NCI-H2107 treated with DMSO at 0.1 percent for 48 hours (cell line): Measurements from ENCODE around the gene GPR17.

Experiments used
- DNase-seq: peaks from one replicate; lab custom pipeline; 2025; ENCODE audit not compliant: unreplicated experiment; lab: John Stamatoyannopoulos, UW

GPR17 gene

DNA sequence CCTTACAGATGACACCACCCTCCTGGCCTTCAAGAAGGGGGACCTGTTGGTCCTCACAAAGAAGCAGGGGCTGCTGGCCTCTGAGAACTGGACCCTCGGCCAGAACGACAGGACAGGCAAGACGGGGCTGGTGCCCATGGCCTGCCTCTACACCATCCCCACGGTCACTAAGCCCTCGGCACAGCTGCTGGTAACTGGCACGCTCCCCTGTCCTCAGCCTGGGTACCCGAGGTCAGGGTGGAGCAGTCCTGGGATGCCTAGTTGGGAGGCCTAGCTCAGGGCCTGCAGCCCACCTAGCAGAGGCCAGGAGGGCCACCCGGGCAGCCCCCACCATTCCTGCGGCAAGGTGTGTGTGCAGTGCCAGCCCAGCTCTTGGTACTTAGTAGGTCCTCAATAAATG is 16.3 kb upstream of the GPR17 start:
- DNase-seq = no peak

DNA sequence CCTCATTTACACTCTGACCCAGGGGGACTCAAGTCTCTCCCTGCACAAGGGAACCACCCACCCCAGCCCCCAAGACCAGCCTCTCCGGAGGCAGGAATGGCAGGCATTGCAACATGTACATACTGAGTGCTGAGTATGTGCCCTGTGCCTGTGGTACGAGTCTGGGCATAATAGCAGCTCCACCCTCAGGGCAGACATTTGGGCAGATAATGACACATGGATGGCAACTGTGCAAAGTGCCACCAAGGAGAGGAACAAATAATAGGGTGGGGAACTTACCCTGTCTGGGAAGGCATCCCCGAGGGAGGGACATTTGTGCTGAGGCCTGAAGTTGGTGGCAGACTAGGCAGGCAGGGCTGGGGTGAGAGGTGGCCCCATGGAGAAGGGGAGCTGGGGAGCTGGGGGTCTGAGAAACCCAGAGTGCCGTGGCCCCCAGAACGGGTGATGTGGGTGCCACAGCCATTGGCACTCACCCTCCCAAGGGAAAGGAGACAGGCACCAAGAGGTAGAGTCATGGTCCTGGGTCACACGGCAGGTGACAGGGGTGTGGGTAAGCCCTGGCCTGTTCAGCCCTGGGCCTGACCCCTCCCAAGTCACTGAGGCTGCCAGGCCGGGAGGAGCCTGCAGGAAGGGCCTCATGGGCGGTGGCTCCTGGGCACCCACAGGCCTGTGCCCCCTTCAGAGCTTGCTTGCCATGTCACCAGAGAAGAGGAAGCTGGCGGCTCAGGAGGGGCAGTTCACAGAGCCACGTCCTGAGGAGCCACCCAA is 15.7 kb upstream of the GPR17 start:
- no peak for DNase-seq

DNA sequence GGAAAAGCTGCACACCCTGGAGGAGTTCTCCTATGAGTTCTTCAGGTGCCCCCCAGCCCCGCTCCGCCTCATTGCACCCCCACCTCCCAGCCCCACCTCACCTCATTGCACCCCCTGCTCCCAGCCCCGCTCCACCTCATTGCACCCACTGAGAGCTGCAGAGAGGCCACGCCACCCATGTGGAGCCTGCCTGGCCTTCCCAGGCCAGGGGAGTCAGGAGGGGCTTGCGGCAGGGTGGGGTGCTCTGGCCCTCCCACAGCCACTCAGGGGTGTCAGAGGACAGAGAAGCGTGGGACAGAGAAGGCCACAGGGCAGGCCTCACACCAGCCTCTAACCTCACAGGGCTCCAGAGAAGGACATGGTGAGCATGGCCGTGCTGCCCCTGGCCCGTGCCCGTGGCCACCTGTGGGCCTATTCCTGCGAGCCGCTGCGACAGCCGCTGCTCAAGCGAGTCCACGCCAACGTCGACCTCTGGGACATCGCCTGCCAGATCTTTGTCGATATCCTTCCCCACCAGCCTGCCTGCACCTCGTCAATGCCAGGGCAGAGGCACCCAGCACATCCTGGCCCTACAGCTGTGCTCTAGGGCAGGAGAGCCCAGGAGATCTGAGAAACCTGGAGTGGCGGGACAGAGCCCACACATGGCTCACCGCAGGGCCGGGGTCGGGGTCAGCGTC is 15.0 kb upstream of the GPR17 start:
- DNase-seq = no peak

DNA sequence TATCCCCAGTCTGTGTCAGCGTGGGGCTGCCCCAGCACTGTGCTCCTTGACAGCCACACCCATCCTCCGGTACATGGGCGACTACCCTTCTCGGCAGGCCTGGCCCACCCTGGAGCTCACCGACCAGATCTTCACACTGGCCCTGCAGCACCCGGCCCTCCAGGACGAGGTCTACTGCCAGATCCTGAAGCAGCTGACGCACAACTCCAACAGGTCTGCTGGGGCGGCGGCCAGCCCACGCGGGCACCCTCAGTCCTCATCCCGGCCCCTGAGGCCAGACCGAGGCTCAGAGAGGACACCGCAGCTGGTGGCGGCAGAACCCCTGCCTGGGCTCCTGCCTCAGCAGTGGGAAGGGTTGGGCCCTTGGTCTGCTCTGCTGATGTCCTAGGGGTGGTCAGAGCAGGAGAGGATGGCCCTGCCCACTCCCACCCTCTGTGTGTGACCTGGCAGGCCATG is 14.4 kb upstream of the GPR17 start:
- no peak for DNase-seq

DNA sequence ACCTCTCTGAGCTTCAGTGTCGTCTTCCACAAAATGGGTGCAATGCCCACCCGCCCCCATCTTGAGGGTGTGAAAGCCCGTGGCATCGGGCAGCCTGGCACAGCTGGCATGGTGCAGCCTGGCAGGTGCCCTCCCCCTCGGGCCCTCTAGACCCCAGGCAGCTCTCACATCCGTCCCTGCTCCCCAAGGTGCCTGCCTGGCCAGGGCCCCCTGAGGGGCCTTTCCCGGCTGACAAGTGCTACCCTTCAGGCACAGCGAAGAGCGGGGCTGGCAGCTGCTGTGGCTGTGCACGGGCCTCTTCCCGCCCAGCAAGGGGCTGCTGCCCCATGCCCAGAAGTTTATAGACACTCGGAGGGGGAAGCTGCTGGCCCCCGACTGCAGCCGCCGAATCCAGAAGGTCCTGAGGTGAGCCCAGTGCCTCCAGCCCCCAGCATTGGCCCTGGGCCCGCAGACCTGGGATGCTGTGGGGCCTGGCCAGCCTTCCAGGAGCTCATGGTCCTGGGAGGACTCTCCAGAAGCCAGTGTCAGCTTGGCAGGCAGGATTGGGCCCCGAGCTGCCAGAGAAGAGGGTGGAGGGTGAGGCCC is 13.9 kb upstream of the GPR17 start:
- DNase-seq = no peak

DNA sequence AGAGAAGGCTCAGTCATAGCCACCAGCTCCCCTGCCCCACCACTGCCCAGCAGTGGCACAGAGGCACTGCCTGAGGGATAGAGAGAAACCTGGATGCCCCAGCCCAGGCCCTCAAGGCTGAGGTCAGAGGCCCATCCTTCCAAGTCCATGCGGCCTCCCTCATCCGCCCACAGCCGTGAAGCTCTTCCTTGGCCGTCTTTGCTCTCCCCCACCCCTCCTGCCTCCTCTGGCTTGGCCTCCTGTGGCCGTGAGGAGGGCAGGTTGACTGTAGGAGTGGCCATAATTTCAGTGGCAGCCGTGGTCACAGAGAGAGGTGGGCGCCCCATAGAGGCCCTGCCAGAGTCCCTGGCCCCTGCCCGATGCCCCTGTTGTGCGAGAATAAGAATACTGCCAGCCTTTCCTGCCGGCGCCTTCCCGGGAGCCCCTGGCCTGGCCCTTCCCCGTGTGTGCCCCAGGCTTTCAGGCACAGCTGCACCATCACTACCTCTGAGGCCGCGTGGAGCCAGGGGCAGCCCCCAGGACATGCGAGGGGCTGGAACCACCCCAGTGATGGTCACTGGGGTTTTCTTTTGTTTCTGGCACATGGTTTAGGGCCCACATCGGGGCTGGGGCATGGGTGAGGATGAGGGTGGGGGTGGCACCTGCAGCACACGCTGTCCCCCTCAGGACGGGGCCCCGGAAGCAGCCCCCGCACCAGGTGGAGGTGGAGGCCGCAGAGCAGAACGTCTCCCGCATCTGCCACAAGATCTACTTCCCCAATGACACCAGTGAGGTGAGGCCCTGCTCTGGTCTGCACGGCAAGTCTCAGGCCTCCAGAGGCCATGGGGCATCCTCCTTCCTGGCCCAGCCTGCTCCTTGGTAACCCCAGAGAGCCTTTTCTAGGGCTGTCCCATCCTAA is 13.1 kb upstream of the GPR17 start:
- no peak for DNase-seq

DNA sequence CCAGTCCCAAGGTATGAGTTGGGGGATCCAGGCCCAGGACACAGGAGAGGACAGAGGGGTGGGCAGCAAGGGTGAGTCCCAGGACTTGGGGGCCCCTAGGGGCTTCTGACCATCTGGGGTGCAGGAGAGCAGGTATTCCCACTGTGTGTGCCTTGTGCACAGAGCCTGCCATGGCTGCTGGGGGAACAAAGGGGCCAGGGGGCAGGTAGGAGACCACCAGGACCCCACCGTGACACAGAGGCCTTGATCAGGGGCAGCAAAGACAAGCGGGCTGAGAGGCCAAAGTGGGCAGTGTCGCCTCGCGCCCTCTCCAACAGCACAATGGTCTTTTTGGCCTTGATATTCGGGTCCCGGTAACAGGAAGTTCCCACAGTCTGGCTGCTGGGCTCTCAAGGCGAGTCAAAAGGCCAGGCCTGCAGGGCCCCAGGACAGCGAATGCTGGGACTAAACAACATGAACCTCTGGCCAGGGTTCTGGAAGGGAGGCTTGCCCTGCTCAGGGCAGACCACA is 12.3 kb upstream of the GPR17 start:
- no peak for DNase-seq

DNA sequence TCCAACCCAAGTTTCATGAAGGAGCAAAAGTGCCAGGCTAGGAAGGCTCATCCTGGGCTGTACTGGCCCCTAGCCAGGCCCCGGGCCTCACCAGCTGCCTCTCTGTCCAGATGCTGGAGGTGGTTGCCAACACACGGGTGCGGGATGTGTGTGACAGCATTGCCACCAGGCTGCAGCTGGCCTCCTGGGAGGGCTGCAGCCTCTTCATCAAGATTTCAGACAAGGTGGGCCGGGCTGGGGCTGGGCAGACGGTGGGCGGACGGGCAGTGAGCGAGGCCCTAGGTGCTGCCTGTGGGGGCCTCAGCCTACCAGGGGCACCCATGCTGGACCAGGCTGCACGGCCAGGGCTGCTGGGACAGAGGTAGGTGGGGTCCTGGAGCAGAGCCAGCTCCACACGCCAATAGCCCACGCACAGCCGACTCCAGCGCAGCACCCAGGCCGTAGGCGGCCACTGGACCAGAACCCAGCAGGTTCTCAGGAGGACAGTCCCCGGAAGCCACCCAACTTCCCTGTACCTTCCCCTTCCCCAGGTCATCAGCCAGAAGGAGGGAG is 11.8 kb upstream of the GPR17 start:
- no peak for DNase-seq

DNA sequence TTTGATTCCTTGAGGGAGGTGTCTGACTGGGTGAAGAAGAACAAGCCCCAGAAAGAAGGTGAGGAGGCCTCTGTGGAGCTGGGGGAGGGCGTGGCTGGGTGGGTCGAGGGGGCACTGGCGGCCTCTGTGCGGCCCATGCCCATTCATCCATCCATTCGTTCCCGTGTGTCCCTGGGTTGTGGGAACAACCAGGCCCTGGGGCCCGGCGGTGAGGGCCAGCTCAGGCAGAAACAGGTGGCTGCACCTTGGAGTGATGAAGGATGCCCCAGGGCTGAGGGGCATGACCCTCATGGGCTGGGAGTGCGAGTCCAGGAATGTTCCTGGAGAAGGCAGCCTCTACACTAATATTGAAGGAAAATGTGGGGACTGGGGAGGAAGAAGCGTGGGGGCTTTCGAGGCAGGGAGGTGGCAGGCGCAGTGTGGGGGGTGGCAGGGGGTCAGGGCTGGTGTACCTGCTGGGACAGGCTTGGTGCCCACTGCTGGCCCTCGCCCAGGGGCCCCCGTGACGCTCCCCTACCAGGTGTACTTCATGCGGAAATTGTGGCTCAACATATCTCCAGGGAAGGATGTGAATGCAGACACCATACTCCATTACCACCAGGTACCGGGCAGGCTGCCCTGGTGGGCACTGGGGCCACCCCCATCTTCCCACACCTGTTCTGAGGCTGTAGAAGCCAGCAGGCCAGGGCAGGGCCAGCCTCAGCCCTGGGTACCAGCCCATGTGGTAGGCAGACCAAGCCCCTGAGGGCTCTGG is 11.2 kb upstream of the GPR17 start:
- no peak for DNase-seq

DNA sequence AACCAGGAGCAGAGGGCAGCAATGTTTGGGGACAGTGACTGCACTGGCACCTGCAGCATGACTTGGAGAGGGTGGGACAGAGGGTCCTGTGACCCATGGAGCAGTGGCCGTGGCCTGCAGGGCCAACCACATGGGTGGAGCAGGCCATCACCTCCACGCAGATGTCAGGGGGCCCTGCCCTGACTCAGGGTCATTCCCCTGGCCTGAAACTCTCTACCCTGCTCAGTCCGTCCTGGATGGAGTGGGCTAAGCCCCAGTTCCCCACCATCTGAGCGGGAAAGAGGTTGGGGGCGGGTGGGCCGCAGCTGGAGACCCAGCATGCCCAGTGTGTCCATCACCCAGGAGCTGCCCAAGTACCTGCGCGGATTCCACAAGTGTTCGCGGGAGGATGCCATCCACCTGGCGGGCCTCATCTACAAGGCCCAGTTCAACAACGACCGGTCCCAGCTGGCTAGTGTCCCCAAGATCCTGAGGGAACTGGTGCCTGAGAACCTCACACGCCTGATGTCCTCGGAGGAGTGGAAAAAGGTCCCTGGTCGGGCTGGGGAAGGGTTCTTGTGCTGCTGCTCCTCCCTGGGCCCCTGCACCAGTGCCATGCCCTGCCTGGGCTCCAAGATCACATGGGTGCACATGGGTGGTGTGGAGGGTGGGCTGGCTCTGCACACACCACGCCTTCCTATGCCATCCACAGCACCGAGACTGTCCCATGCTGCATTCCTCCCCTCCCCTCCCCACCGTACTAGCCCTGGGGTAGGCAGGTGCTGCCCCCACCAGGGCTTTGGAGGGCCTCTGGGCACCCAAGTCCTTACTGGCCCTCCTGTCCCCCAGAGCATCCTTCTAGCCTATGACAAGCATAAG is 10.3 kb upstream of the GPR17 start:
- no peak for DNase-seq

DNA sequence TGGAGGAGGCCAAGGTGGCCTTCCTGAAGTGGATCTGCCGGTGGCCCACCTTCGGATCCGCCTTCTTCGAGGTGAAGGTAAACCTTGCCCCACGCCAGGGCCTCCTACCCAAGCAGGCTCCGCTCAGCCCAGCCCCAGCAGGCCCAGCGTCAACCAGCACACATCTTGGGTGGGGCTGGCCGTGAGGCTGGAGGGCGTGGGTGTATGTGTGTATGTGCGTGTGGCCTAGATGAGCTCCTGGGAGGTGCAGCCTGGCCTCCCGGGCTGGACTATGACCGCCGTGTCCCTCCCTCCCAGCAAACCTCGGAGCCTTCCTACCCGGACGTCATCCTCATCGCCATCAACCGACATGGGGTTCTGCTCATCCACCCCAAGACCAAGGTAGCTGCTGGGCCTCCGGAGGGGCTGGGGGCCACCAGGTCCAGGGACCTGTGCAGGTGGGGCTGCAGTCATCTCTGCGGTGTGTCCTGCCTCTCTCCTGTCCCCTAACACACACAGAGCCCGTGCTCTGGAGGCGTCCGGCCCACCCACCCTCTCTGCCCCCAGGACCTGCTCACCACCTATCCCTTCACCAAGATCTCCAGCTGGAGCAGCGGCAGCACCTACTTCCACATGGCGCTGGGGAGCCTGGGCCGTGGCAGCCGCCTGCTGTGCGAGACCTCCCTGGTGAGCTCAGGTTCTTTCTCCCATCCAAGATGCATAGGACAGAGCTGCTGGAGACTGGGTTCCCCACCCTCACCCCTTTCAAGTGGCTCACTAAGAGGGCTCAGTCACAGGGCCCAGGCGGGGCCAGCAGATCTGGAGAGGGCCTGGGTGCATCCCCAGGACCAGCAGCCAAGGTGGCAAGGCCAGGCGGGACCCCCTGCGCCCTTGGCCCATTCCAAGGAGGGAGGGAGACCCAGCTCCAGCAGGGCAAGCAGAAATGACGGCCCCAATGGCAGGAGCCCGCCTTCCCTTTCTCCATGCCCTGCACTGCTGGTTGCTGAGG is 9.4 kb upstream of the GPR17 start:
- DNase-seq = no peak

DNA sequence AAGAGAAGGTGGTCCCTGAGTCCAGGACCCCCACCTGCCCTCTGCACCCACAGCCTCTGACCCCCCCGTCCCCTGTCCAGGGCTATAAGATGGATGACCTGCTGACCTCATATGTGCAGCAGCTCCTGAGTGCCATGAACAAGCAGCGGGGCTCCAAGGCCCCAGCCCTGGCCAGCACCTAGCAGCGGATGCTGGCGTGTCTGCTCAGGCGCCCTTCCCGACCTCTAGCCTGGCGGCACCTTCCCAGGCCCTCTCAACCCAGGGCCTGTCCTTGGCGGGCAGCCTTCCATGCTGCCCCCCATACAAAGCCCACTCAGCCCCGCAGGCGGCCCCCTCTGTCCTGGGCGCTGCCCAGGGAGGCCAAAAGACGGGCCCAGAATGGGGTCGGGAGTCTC is 8.7 kb upstream of the GPR17 start:
- DNase-seq = no peak

DNA sequence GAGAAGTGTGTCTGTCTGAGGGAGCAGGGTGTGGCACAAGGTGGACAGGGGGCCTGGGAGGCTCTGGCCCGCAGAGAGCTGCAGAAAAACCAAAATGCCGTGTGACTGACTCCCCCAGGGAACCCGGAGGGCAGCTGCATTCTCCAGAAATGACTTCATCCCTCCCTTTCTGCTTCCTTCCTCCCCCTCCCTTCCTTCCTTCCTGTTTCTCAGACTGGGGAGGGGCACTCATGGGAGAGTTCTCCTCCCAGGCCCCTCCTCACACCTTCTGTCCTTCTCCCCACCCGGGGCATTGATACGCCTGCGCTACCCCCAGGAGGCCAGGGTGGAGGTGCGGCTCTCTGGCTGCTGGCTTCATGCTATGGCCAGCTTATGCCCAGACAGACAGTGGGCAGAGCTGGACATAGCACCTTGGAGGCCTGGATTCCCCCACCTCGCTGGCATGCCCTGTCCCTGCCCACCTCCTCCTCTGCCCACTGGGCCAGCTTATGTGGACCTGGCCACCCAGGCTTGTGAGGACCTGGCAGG is 8.2 kb upstream of the GPR17 start:
- DNase-seq = no peak

DNA sequence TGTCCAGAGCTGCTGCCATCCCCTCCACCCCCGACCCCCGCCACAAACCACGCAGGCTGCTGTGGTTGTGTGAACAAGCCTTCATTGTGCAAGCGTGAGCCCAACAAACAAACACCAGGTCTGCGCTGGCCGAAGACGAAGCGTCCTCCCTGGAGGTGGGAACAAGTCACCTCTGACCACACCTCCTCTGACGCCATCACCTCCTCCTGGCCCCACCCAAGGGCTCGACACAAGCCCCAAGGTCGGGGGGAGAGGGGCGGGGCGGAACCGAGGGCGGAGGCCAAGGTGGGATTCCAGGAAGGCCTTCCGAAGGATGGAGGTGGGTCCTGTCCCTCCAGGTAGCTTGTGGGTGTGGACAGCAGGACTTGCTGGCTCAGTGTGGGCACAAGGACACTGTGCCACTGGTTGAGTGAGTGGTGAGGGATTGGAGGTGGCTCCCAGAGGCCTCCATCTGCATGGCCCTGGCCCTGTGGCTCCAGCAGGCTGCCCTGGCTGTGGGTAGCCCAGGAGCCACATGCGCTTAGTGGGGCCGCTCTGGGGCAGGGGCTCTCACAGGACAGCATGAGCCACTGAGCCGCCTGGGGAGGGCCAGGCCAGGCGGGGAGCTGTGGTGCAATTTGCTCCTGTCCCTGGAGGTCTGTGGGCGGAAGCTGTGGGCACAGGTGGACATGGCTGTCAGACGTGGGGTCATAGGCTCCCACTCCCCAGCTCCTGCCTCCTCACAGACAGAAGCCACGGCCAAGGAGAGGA is 7.4 kb upstream of the GPR17 start:
- no peak for DNase-seq

DNA sequence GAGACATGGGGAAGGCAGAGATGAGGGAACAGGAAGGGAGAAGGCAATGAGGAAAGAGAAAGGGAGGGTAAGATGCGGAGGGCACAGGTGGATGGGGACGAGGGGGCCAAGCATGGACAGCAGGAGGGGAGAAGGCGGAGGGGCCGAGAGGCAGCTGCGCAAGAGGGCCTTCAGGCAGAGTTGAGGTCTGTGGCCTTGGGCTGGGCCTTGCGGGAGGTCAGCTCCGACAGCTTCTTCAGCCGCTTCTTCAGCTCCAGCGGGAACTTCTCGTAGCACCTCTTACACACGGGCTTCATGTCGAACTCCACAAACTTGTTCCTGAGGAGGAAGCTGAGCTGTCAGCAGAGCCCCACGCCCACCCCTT is 6.9 kb upstream of the GPR17 start:
- DNase-seq = no peak

DNA sequence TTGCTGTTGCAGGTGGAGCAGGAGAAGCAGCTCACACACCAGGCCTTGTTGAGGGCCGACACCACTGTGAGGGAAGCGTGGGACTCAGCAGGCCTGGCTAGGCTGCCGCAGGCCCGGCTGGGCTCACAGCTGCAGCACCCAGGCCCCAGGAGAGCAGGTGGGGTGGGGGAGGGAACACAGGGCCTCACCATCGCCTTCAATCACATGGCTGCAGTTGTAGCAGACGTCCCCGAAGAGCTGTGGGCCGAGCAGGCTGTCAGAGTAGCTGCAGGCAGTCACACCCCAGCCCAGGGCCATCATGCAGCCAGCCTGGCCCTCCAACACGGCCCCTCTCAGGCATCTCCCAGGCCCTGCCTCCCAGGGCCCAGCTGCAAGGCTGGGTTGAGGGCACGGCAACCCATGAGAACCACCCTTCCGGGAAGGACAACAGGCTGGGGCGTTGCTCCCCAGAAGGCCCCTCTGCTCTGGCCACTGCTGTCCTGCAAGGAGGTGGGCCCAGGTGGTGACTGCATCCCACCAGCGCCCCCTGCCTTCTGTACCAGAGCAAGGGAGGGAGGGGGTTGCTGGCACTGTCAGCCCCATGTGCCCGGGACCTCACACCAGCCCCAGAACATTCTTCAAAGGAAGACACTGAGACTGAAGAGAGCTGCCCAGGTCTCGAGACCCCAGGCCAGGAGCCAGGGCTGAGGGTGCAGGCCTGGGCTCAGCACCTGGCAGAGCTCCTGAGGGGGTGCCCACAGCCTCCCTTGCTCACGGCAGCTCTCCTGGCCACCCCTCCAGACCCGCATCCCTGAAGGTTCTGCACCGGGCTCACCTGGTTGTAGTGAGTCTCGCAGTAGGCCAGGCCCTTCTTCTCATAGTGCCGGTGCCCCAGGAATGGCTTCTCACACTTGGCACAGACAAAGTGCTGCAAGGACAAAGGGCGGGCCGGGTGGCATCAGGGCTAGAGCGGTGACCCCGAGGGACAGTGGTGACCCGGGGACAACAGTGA is 5.6 kb upstream of the GPR17 start:
- peak; percentile 23 for DNase-seq
